ENCODE data around the gene BBS4.

- TF ChIP-seq TAF1 (IDR thresholded peaks at IDR 0.05; ENCODE audit: borderline replicate concordance, insufficient read depth, low read length): no peak
- no peak for TF ChIP-seq SIN3A (IDR thresholded peaks at IDR 0.05; ENCODE audit: borderline replicate concordance, insufficient read depth, low read length)
- no peak for TF ChIP-seq POLR2AphosphoS5 (IDR thresholded peaks at IDR 0.05; ENCODE audit: low read depth, low read length)
- TF ChIP-seq REST (IDR thresholded peaks at IDR 0.05; ENCODE audit: insufficient read depth in 1 of 2, low read depth in 2 of 2, low read length in 2 of 2): no peak
Observed at GRCh38 chr15:72771329-72771725, 85.3 kb downstream of the BBS4 start.
